Measurements from ENCODE around the gene DMD.

DMD gene

GRCh38 chrX:31139961-31140360 is 2071.4 kb downstream of the DMD start:
- no peaks in the 10 kb centered on the region for H4K20me1 ChIP-seq
- no peak overlapping the region for H3K4me3 ChIP-seq
- peaks cover 93% of the 10 kb centered on the region for H3K27me3 ChIP-seq
- H3K36me3 ChIP-seq: peaks cover 46% of the 10 kb centered on the region
- peaks cover 22% of the 10 kb centered on the region for H3K9me3 ChIP-seq
- no peak overlapping the region for H3K4me2 ChIP-seq
- no peak overlapping the region for H3K9ac ChIP-seq
- H3K27ac ChIP-seq: no peak overlapping the region
- H3K4me1 ChIP-seq: peaks cover 22% of the 10 kb centered on the region
- TF ChIP-seq Cebpa-rat (IDR thresholded peaks at IDR 0.05): no peak

- H3K9me3 ChIP-seq: peaks cover 22% of the 10 kb centered on the region
- peaks cover 93% of the 10 kb centered on the region for H3K27me3 ChIP-seq
- H3K4me1 ChIP-seq: peaks cover 25% of the 10 kb centered on the region
- H3K4me2 ChIP-seq: no peak overlapping the region
- no peak overlapping the region for H3K27ac ChIP-seq
- no peaks in the 10 kb centered on the region for H4K20me1 ChIP-seq
- no peak overlapping the region for H3K4me3 ChIP-seq
- no peak overlapping the region for H3K9ac ChIP-seq
- no peak for TF ChIP-seq Cebpa-rat (IDR thresholded peaks at IDR 0.05)
- H3K36me3 ChIP-seq: peaks cover 40% of the 10 kb centered on the region
These were observed 2073.2 kb downstream of the DMD start for GRCh38 chrX:31138124-31138523.

DNA sequence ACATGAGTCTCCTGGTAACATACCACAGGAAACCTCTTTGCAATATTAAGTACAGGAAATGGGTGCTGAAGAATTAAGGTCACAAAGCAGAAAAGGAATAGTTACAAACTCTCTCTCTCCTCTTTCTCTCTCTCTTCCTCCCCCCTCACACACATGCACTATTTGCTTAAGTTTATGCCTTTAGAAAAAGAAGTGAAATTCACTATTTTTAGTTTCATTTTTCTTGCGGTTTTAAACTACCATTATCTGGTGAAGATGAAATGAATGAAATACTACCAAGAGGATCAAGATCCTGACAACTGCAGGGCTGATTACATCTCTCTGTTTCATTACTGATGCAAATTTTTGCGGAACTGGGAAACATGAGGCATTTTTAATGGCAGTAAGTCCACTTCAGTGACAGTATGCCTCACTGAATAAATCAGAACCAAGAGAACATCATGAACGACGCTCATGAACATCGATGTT is 2075.2 kb downstream of the DMD start:
- Histone ChIP-seq H3K27me3 (peaks cover 96% of the 10 kb centered on the region), H3K4me3 (no peak overlapping the region), H3K27ac (peak overlapping the region; percentile 15; the same call in 1 of the 2 replicates), H4K20me1 (no peaks in the 10 kb centered on the region), H3K4me2 (peak overlapping the region; percentile 57), H3K4me1 (peaks cover 25% of the 10 kb centered on the region), H3K9me3 (peaks cover 25% of the 10 kb centered on the region), H3K36me3 (peaks cover 40% of the 10 kb centered on the region), H3K9ac (no peak overlapping the region)
- no peak for TF ChIP-seq Cebpa-rat (IDR thresholded peaks at IDR 0.05)

DNA sequence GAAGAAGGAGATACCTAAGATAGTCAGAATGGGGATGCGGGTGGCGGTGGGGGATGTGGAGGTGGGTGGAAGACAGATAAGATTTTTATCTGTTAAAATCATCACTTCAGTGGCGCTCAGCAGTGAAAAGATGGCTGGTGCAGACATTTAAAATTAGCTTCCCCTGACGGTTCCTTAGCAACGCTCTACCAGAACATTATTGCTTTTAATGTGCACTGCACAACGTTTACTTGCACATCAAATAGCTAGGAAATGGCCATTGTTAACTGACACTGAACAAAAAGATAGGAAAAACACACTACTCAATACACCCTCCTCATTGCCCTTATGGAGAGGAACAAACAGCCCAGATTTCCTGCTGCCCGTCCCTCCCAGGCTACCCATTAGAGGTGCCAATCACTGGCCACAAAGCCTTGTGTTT is 2078.5 kb downstream of the DMD start:
- H3K27me3 ChIP-seq: peaks cover 95% of the 10 kb centered on the region
- no peak overlapping the region for H3K4me3 ChIP-seq

GRCh38 chrX:31130457-31131220 is 2080.7 kb downstream of the DMD start:
- Histone ChIP-seq H3K4me1 (peaks cover 21% of the 10 kb centered on the region), H3K27me3 (peaks cover 98% of the 10 kb centered on the region)

More for the DNA sequence above, 2078.5 kb downstream of the DMD start:
- no peak overlapping the region for H3K9ac ChIP-seq
- no peaks in the 10 kb centered on the region for H4K20me1 ChIP-seq
- H3K4me2 ChIP-seq: no peak overlapping the region
- no peak for TF ChIP-seq Cebpa-rat (IDR thresholded peaks at IDR 0.05)
- peaks cover 32% of the 10 kb centered on the region for H3K36me3 ChIP-seq
- peaks cover 36% of the 10 kb centered on the region for H3K4me1 ChIP-seq
- no peak overlapping the region for H3K27ac ChIP-seq
- peaks cover 17% of the 10 kb centered on the region for H3K9me3 ChIP-seq

DNA sequence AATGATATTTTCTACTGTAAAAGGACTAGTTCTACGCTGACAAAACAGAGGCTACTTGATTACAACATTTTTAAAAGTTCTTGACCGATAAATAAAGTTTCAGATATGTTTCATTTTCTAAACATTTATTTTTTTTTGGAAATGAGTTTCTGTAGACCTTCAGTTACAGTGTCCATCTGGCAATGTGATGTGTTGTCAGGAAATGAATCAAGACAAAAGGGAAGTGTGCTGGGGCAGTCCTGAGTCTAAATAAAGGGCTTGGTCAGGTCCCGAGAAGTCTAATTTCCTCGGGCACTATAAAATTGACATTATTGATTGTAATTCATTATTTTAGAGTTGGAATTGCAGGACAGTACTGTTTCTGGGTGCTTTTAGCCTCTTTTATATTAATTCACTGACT is 2082.5 kb downstream of the DMD start:
- TF ChIP-seq Cebpa-rat (IDR thresholded peaks at IDR 0.05): no peak
- Histone ChIP-seq H3K4me2 (peak overlapping the region; percentile 22; the same call in 1 of the 2 replicates), H3K27ac (no peak overlapping the region; the same call in 1 of the 2 replicates), H3K9ac (no peak overlapping the region), H3K4me3 (no peak overlapping the region), H3K9me3 (peaks cover 30% of the 10 kb centered on the region), H4K20me1 (no peaks in the 10 kb centered on the region), H3K36me3 (peaks cover 53% of the 10 kb centered on the region), H3K27me3 (peaks cover 99% of the 10 kb centered on the region), H3K4me1 (peaks cover 12% of the 10 kb centered on the region)

More at GRCh38 chrX:31130457-31131220, 2080.7 kb downstream of the DMD start:
- Histone ChIP-seq H3K4me2 (no peak overlapping the region), H3K9me3 (peaks cover 30% of the 10 kb centered on the region), H3K4me3 (no peak overlapping the region), H3K36me3 (peaks cover 47% of the 10 kb centered on the region), H3K27ac (no peak overlapping the region), H3K9ac (no peak overlapping the region), H4K20me1 (no peaks in the 10 kb centered on the region)
- no peak for TF ChIP-seq Cebpa-rat (IDR thresholded peaks at IDR 0.05)

- TF ChIP-seq Cebpa-rat (IDR thresholded peaks at IDR 0.05): no peak
- H3K4me2 ChIP-seq: no peak overlapping the region
- peaks cover 22% of the 10 kb centered on the region for H3K4me1 ChIP-seq
- H3K36me3 ChIP-seq: peaks cover 42% of the 10 kb centered on the region
- H3K4me3 ChIP-seq: no peak overlapping the region
- no peak overlapping the region for H3K27ac ChIP-seq
- peaks cover 98% of the 10 kb centered on the region for H3K27me3 ChIP-seq
- peaks cover 30% of the 10 kb centered on the region for H3K9me3 ChIP-seq
- H3K9ac ChIP-seq: no peak overlapping the region
- H4K20me1 ChIP-seq: no peaks in the 10 kb centered on the region
These were observed 2083.6 kb downstream of the DMD start for GRCh38 chrX:31127716-31128115.

DNA sequence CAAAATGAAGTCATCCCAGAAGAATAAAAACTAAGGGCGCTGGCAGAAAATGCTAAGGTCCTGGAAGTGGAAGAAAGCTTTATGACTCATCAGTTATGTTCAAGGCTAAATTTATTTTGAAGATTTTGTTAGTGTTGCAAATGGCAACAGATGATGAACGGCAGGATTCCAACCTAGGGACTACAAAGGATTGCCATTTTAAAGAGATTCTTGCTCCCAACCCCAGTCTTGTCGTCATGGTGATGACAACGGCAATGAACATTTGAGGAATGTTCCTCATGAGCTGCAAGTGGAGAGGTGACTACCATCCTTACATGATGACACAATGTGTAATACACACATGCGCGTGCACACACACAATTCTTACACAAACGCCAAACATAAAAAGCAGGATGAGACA is 2085.1 kb downstream of the DMD start:
- Histone ChIP-seq H3K27me3 (peaks cover 97% of the 10 kb centered on the region), H3K4me1 (peaks cover 22% of the 10 kb centered on the region), H3K27ac (no peak overlapping the region), H3K9me3 (peaks cover 27% of the 10 kb centered on the region), H3K4me3 (no peak overlapping the region), H3K9ac (no peak overlapping the region), H3K4me2 (no peak overlapping the region), H3K36me3 (peaks cover 41% of the 10 kb centered on the region), H4K20me1 (no peaks in the 10 kb centered on the region)
- no peak for TF ChIP-seq Cebpa-rat (IDR thresholded peaks at IDR 0.05)

- Histone ChIP-seq H3K9me3 (peaks cover 26% of the 10 kb centered on the region), H3K4me1 (peaks cover 21% of the 10 kb centered on the region), H4K20me1 (no peaks in the 10 kb centered on the region), H3K36me3 (peaks cover 49% of the 10 kb centered on the region), H3K9ac (no peak overlapping the region), H3K4me3 (no peak overlapping the region), H3K27ac (no peak overlapping the region), H3K4me2 (no peak overlapping the region), H3K27me3 (peaks cover 97% of the 10 kb centered on the region)
- TF ChIP-seq Cebpa-rat (IDR thresholded peaks at IDR 0.05): no peak
These were observed 2086.8 kb downstream of the DMD start for GRCh38 chrX:31124536-31124935.

GRCh38 chrX:31123335-31123734 is 2088.0 kb downstream of the DMD start:
- H3K36me3 ChIP-seq: peaks cover 47% of the 10 kb centered on the region
- H3K4me2 ChIP-seq: peak overlapping the region; percentile 38
- H3K9me3 ChIP-seq: peaks cover 22% of the 10 kb centered on the region
- no peak overlapping the region for H3K27ac ChIP-seq
- H3K4me3 ChIP-seq: no peak overlapping the region
- H4K20me1 ChIP-seq: no peaks in the 10 kb centered on the region
- no peak overlapping the region for H3K9ac ChIP-seq
- H3K4me1 ChIP-seq: peaks cover 11% of the 10 kb centered on the region
- no peak for TF ChIP-seq Cebpa-rat (IDR thresholded peaks at IDR 0.05)
- H3K27me3 ChIP-seq: peaks cover 94% of the 10 kb centered on the region
